Keratinocyte (primary cell): ENCODE data around the gene AGBL3. TPM values are rescaled to one million over a fixed set of nuclear protein-coding genes. Genes with fewer than 3 reads are reported as not detected.

ENCODE experiments used
- DNase-seq: peaks from one replicate; pipeline ENCODE4 v3.0.0-alpha.2; 2011; ENCODE audit warnings: low read depth, missing footprints, low spot score
- FAIRE-seq: peaks from 2 replicates; lab custom pipeline; 2011; peaks lifted over from hg19 to GRCh38; lab: Jason Lieb, UNC
- H2AFZ ChIP-seq: 2 replicates; pipeline ENCODE4 v1.6.0; 2012; ENCODE audit warnings: low read length, control low read depth, inconsistent platforms; ENCODE audit not compliant: control insufficient read depth
- H3K27ac ChIP-seq: 2 replicates; pipeline ENCODE4 v1.5.1; 2011; ENCODE audit warnings: low read length; ENCODE audit not compliant: control insufficient read depth, insufficient read depth
- H3K27me3 ChIP-seq: 3 replicates; pipeline ENCODE4 v1.6.0; 2011; ENCODE audit warnings: low read length; ENCODE audit not compliant: control insufficient read depth, insufficient read depth; ENCODE audit errors: extremely low read depth
- H3K36me3 ChIP-seq, 2 experiments: 2 replicates in 1 of 2; 3 replicates in 1 of 2; pipeline ENCODE4 v1.5.1; 2011; ENCODE audit warnings: low read length in 2 of 2, mild to moderate bottlenecking in 1 of 2; ENCODE audit not compliant: control insufficient read depth in 2 of 2, insufficient read depth in 2 of 2; ENCODE audit errors: extremely low read depth in 1 of 2
- H3K4me1 ChIP-seq: 3 replicates; pipeline ENCODE4 v1.5.1; 2011; ENCODE audit warnings: low read length; ENCODE audit not compliant: control insufficient read depth, insufficient read depth; ENCODE audit errors: extremely low read depth
- H3K4me2 ChIP-seq: 3 replicates; pipeline ENCODE4 v1.6.0; 2011; ENCODE audit warnings: low read depth, low read length; ENCODE audit not compliant: control insufficient read depth, insufficient read depth; ENCODE audit errors: extremely low read depth
- H3K4me3 ChIP-seq, 3 experiments: fragments of 200-600 bp in 1 of 3; sonication (generic) in 1 of 3; 2 replicates in 2 of 3; 3 replicates in 1 of 3; pipeline ENCODE4 v1.5.1; 2011 to 2016; ENCODE audit warnings: low read length in 3 of 3, mild to moderate bottlenecking in 3 of 3, control low read depth in 2 of 3, inconsistent platforms in 1 of 3, low read depth in 1 of 3, mixed read lengths in 1 of 3, mixed run types in 1 of 3, moderate library complexity in 1 of 3; ENCODE audit not compliant: control insufficient read depth in 2 of 3, insufficient read depth in 2 of 3; ENCODE audit errors: extremely low read depth in 1 of 3
- H3K79me2 ChIP-seq: 2 replicates; pipeline ENCODE4 v1.6.0; 2012; ENCODE audit warnings: low read length; ENCODE audit not compliant: control insufficient read depth, insufficient read depth
- H3K9ac ChIP-seq: 3 replicates; pipeline ENCODE4 v1.6.0; 2011; ENCODE audit warnings: low read length; ENCODE audit not compliant: control insufficient read depth, insufficient read depth; ENCODE audit errors: extremely low read depth
- H3K9me1 ChIP-seq: 3 replicates; pipeline ENCODE4 v1.6.0; 2011; ENCODE audit warnings: low read length; ENCODE audit not compliant: control insufficient read depth, insufficient read depth; ENCODE audit errors: extremely low read depth
- H3K9me3 ChIP-seq: 2 replicates; pipeline ENCODE4 v1.5.1; 2012; ENCODE audit warnings: low read depth, low read length; ENCODE audit not compliant: control insufficient read depth
- H4K20me1 ChIP-seq: 3 replicates; pipeline ENCODE4 v1.6.0; 2011; ENCODE audit warnings: low read length; ENCODE audit not compliant: control insufficient read depth, insufficient read depth; ENCODE audit errors: extremely low read depth
- CTCF ChIP-seq, 3 experiments: IDR thresholded peaks in 1 of 3; conservative IDR thresholded peaks in 1 of 3; optimal IDR thresholded peaks in 1 of 3; 2 replicates in 2 of 3; 3 replicates in 1 of 3; pipeline versions ENCODE3 to v1.5.1; 2011; ENCODE audit warnings: low read length in 3 of 3, mild to moderate bottlenecking in 3 of 3, moderate library complexity in 2 of 3, control low read depth in 1 of 3, inconsistent platforms in 1 of 3; ENCODE audit not compliant: insufficient read depth in 2 of 3; ENCODE audit errors: extremely low read depth in 1 of 3
- EZH2 ChIP-seq: IDR thresholded peaks from one replicate; pipeline ENCODE4 v1.6.1; 2012; ENCODE audit warnings: inconsistent platforms, mild to moderate bottlenecking, low read length, moderate library complexity
- dilution Hi-C: fragments of 300-500 bp; cut with MboI; formaldehyde crosslinking; loops from one replicate; pipeline ENCODE4 v1.7.0; 2020; ENCODE audit warnings: low sequenced_read_pairs; ENCODE audit not compliant: extremely low pct_ligation_motif_present
- polyA plus RNA-seq, 5 experiments: library from polyadenylated mRNA; depleted of rRNA in 3 of 5; stranded (reverse) in 3 of 5; stranded (forward) in 1 of 5; unstranded in 1 of 5; fragments of >200 nt; gene quantifications; 1 replicate in 1 of 5; 2 replicates in 3 of 5; 3 replicates in 1 of 5; pipeline versions ENCODE4 v1.2.1 to v1.2.3, GENCODE V29; 2011 to 2012; ENCODE audit warnings: missing spikeins in 2 of 5, low read depth in 1 of 5, low replicate concordance in 1 of 5

The AGBL3 gene
- polyA plus RNA-seq, 1 donor (not counting 4 experiments of a cell fraction or from before 2014, with no cell fraction given) = 0.97 TPM

GRCh38 chr7:135181261-135181928 lies 195.1 kb downstream of the AGBL3 start:
- FAIRE-seq (no peak), DNase-seq (no peak)
- dilution Hi-C loops = no loop called here
- Histone ChIP-seq H3K36me3 (peaks cover 19 to 29% of the 10 kb centered on the region in 2 experiments), H3K4me2 (no peak overlapping the region), H3K79me2 (peaks cover 2% of the 10 kb centered on the region), H4K20me1 (no peaks in the 10 kb centered on the region), H3K4me1 (peaks cover 21% of the 10 kb centered on the region), H3K4me3 (no peak overlapping the region), H3K9me1 (no peaks in the 10 kb centered on the region), H3K9ac (no peak overlapping the region), H3K27me3 (no peaks in the 10 kb centered on the region), H3K9me3 (peaks cover 25% of the 10 kb centered on the region), H3K27ac (no peak overlapping the region), H2AFZ (no peak overlapping the region)
- TF ChIP-seq EZH2 (no peak), CTCF (optimal IDR thresholded peaks at IDR 0.05 in 1 of 3, IDR thresholded peaks at IDR 0.05 in 1 of 3, conservative IDR thresholded peaks at IDR 0.05 in 1 of 3; ENCODE audit: extremely low read depth in 1 of 3, insufficient read depth in 2 of 3, low read length in 3 of 3) (no peak)

- H3K36me3 ChIP-seq = peaks cover 22 to 35% of the 10 kb centered on the region in 2 experiments
- FAIRE-seq (no peak), DNase-seq (no peak)
- peaks cover 3% of the 10 kb centered on the region for H3K79me2 ChIP-seq
- peaks cover 16% of the 10 kb centered on the region for H3K4me1 ChIP-seq
- no peak for TF ChIP-seq EZH2
- no peak for TF ChIP-seq CTCF (optimal IDR thresholded peaks at IDR 0.05 in 1 of 3, IDR thresholded peaks at IDR 0.05 in 1 of 3, conservative IDR thresholded peaks at IDR 0.05 in 1 of 3; ENCODE audit: extremely low read depth in 1 of 3, insufficient read depth in 2 of 3, low read length in 3 of 3)
- no peaks in the 10 kb centered on the region for H3K27me3 ChIP-seq
- no peaks in the 10 kb centered on the region for H3K9me1 ChIP-seq
- no peak overlapping the region for H3K4me2 ChIP-seq
- no peak overlapping the region for H3K4me3 ChIP-seq
- no peak overlapping the region for H2AFZ ChIP-seq
- peaks cover 25% of the 10 kb centered on the region for H3K9me3 ChIP-seq
- H3K9ac ChIP-seq = no peak overlapping the region
- H3K27ac ChIP-seq = no peak overlapping the region
- H4K20me1 ChIP-seq = no peaks in the 10 kb centered on the region
- dilution Hi-C loops = no loop called here
Measured at GRCh38 chr7:135181929-135182678, 195.8 kb downstream of the AGBL3 start.
